Measurements from ENCODE around the gene SUMO2. TPM values are rescaled to one million over a fixed set of nuclear protein-coding genes. Genes with fewer than 3 reads are reported as not detected.

The SUMO2 gene
- total and polyA plus RNA-seq, 2 of the 13 experiments (the other 11 are each of a cell fraction or from before 2014, with no cell fraction given) = 337 to 553 TPM

DNA sequence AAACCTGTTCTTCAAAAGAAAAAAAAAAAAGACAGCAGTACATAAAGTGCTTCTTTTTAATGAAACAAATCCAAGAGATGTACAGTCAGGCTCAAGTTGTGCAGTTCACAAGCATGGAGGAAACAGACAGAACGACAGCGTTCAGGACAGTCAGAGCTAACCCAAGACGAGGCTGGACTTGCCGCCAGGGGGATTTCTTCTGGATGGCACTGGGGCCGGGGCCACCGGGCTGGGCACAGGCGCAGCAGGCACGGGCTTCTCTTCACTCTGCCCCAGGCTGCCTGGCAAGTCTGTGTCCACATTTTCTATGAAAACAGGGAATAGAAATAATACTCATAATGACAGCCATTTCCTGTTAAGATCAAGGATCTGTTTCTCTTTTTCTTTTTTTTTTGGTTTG lies 46.8 kb downstream of the SUMO2 start (continued):
- no peak for TF ChIP-seq TFDP2 (CRISPR knock-in tag; IDR thresholded peaks at IDR 0.05)
- no peak for TF ChIP-seq ZNF224 (CRISPR knock-in tag; IDR thresholded peaks at IDR 0.05)
- no peak for TF ChIP-seq DR1 (CRISPR knock-in tag; IDR thresholded peaks at IDR 0.05)
- no peak for TF ChIP-seq ZNF607 (CRISPR knock-in tag; IDR thresholded peaks at IDR 0.05; ENCODE audit: borderline replicate concordance)

DNA sequence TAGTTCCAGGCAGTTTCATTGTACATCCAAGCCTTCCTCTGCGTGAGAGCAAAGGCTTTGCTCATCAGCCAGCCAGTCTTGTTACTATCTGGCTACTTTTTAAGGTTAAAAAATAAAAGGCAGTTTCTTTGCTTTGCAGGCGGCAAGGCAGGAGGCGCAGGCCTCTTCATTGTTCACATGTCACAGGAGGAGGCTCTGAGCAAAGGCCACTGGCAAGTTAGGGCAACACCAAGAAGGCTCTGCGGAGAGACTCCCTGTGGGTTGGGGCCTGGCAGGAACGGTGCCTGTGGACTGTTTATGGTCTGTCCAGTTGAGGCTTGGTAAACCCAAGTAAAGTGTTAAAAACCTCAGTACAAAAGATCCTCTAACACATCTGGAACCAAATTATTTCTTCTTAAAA lies 47.3 kb downstream of the SUMO2 start:
- Histone ChIP-seq H3K36me3 (replicated peaks in 1 of 2; ENCODE audit: control insufficient read depth in 1 of 2, insufficient read depth in 2 of 2, low read length in 2 of 2) (peaks cover 7 to 30% of the 10 kb centered on the region in 2 experiments), H3K79me2 (ENCODE audit: insufficient read depth, low read length) (peaks cover 5% of the 10 kb centered on the region), H3K4me3 (replicated peaks in 1 of 3; ENCODE audit: insufficient read depth in 1 of 3, low read depth in 2 of 3, low read length in 3 of 3) (no peak overlapping the region), H4K20me1 (ENCODE audit: insufficient read depth, low read length) (peaks cover 2% of the 10 kb centered on the region; the same call in 1 of the 2 replicates), H3K9me3 (ENCODE audit: low read length) (no peaks in the 10 kb centered on the region), H3K4me2 (ENCODE audit: low read depth, low read length) (no peak overlapping the region), H3K9ac (ENCODE audit: insufficient read depth, low read depth, low read length) (no peak overlapping the region), H2AFZ (ENCODE audit: low read length) (no peak overlapping the region), H3K27me3 (ENCODE audit: control insufficient read depth in 1 of 2, insufficient read depth in 2 of 2, low read length in 2 of 2) (no peaks in the 10 kb centered on the region), H3K27ac (ENCODE audit: extremely low read length, insufficient read depth, low read length) (no peak overlapping the region), H3K4me1 (ENCODE audit: insufficient read depth, low read length) (peaks cover 19% of the 10 kb centered on the region)
- 99% methylated on average over 5 of the region's 5 CpGs for WGBS (ENCODE audit: low lambda C conversion rate)
- ChIA-PET POLR2A (no interaction called here), CTCF (ENCODE audit: low intra/inter-chr PET ratio, low total read pairs) (no interaction called here)
- intact Hi-C loops (cut with micrococcal nuclease; ENCODE audit: unreplicated experiment) (no loop called here), in situ Hi-C loops (cut with HindIII; ENCODE audit: extremely low pct_ligation_motif_present, low pct_unique_long_range_greater_than_20kb) (no loop called here)
- FAIRE-seq (no peak), DNase-seq (ENCODE audit: low spot score) (no peak), ATAC-seq (no peak)
- TF ChIP-seq ZNF530 (CRISPR knock-in tag; IDR thresholded peaks at IDR 0.05; ENCODE audit: low read depth) = no peak
- no peak for TF ChIP-seq RARG (CRISPR knock-in tag; IDR thresholded peaks at IDR 0.05; ENCODE audit: low read depth)
- no peak for TF ChIP-seq SIN3B (IDR thresholded peaks at IDR 0.05; ENCODE audit: low read length)
- BruUV-seq (replicated peaks) = no TSS peak

Measured in HepG2 (cell line).